ENCODE results near the gene TSPAN4. TPM values are rescaled to one million over a fixed set of nuclear protein-coding genes. Genes with fewer than 3 reads are reported as not detected.
A peak's percentile ranks its signal among the peaks of the same experiment; 100 is the strongest.

Gene TSPAN4
- total RNA-seq, 2 experiments from 2014 or later: 1.6 to 2.0 TPM

- peaks cover 39% of the 10 kb centered on the region for H3K27me3 Mint-ChIP-seq
- Histone ChIP-seq H3K27ac (ENCODE audit: low read depth in 1 of 2, low read length in 2 of 2) (no peak overlapping the region), H3K27me3 (ENCODE audit: control insufficient read depth in 1 of 2, insufficient read depth in 2 of 2, low read length in 2 of 2) (peaks cover 45 to 49% of the 10 kb centered on the region in 2 experiments), H3K4me3 (ENCODE audit: low read length) (peak overlapping the region; percentile 44), H3K9me3 (ENCODE audit: control insufficient read depth in 1 of 2, insufficient read depth in 1 of 2, low read length in 2 of 2) (peaks cover 0 to 34% of the 10 kb centered on the region in 2 experiments), H3K4me1 (ENCODE audit: insufficient read depth, low read length) (peaks cover 60% of the 10 kb centered on the region), H3K36me3 (ENCODE audit: insufficient read depth, low read length) (peaks cover 25% of the 10 kb centered on the region)
- DNase-seq (no peak), ATAC-seq (ENCODE audit: poor library complexity) (peak; percentile 5)
- POLR2A ChIA-PET: interaction anchor here (10.0 kb wide), 1 partner anchor 16 kb away, joined by 71 read pairs; the partner anchor contains the start of genes POLR2L and TSPAN4
- H3K27ac Mint-ChIP-seq: no peak overlapping the region
- CTCF ChIA-PET: no interaction called here
- no peaks in the 10 kb centered on the region for H3K9me3 Mint-ChIP-seq
- TF ChIP-seq CTCF (IDR thresholded peaks at IDR 0.05): no peak
- peaks cover 26% of the 10 kb centered on the region for H3K4me1 Mint-ChIP-seq (ENCODE audit: low read depth)
- peak overlapping the region; percentile 73 for H3K4me3 Mint-ChIP-seq
- intact Hi-C loops (cut with DNase I, micrococcal nuclease): no loop called here
- H3K36me3 Mint-ChIP-seq (ENCODE audit: low read depth): peaks cover 25% of the 10 kb centered on the region
These were observed 15.9 kb upstream of the TSPAN4 start for GRCh38 chr11:826836-827145.

- POLR2A ChIA-PET: interaction anchor here (8.3 to 10.0 kb wide), 2 partner anchors 7 to 15 kb away, joined by 71 to 115 read pairs; partner anchors contain the start of genes PNPLA2, POLR2L and TSPAN4
- H3K27ac Mint-ChIP-seq: no peak overlapping the region
- H3K36me3 Mint-ChIP-seq (ENCODE audit: low read depth): peaks cover 19% of the 10 kb centered on the region
- peaks cover 28% of the 10 kb centered on the region for H3K4me1 Mint-ChIP-seq (ENCODE audit: low read depth)
- peak overlapping the region; percentile 44 for H3K4me3 ChIP-seq (ENCODE audit: low read length)
- H3K9me3 Mint-ChIP-seq: no peaks in the 10 kb centered on the region
- peak overlapping the region; percentile 63 for H3K4me3 Mint-ChIP-seq
- peaks cover 20% of the 10 kb centered on the region for H3K36me3 ChIP-seq (ENCODE audit: insufficient read depth, low read length)
- peaks cover 0 to 39% of the 10 kb centered on the region in 2 experiments for H3K9me3 ChIP-seq (ENCODE audit: control insufficient read depth in 1 of 2, insufficient read depth in 1 of 2, low read length in 2 of 2)
- H3K27ac ChIP-seq (ENCODE audit: low read depth in 1 of 2, low read length in 2 of 2): no peak overlapping the region
- peaks cover 61% of the 10 kb centered on the region for H3K4me1 ChIP-seq (ENCODE audit: insufficient read depth, low read length)
- TF ChIP-seq CTCF (IDR thresholded peaks at IDR 0.05): no peak
- peaks cover 45 to 54% of the 10 kb centered on the region in 2 experiments for H3K27me3 ChIP-seq (ENCODE audit: control insufficient read depth in 1 of 2, insufficient read depth in 2 of 2, low read length in 2 of 2)
- ATAC-seq (ENCODE audit: poor library complexity) (peak; percentile 2), DNase-seq (peak in 1 of 14 experiments; percentile 8)
- CTCF ChIA-PET: no interaction called here
- intact Hi-C loops (cut with DNase I, micrococcal nuclease): no loop called here
- peaks cover 44% of the 10 kb centered on the region for H3K27me3 Mint-ChIP-seq
These were observed 15.3 kb upstream of the TSPAN4 start for GRCh38 chr11:827146-827896.

- Histone ChIP-seq H3K27me3 (ENCODE audit: control insufficient read depth in 1 of 2, insufficient read depth in 2 of 2, low read length in 2 of 2) (peaks cover 45 to 54% of the 10 kb centered on the region in 2 experiments), H3K9me3 (ENCODE audit: control insufficient read depth in 1 of 2, insufficient read depth in 1 of 2, low read length in 2 of 2) (peaks cover 0 to 42% of the 10 kb centered on the region in 2 experiments), H3K27ac (ENCODE audit: low read depth in 1 of 2, low read length in 2 of 2) (no peak within 1 kb of the TSS), H3K36me3 (ENCODE audit: insufficient read depth, low read length) (peaks cover 17% of the 10 kb centered on the region), H3K4me3 (ENCODE audit: low read length) (peak within 1 kb of the TSS; percentile 44), H3K4me1 (ENCODE audit: insufficient read depth, low read length) (peaks cover 61% of the 10 kb centered on the region)
- ATAC-seq (ENCODE audit: poor library complexity) (no peak), DNase-seq (no peak)
- intact Hi-C loops (cut with DNase I, micrococcal nuclease): no loop called here
- no peaks in the 10 kb centered on the region for H3K9me3 Mint-ChIP-seq
- peaks cover 15% of the 10 kb centered on the region for H3K36me3 Mint-ChIP-seq (ENCODE audit: low read depth)
- CTCF ChIA-PET: no interaction called here
- POLR2A ChIA-PET: interaction anchor here (8.3 to 10.0 kb wide), 2 partner anchors 8 to 15 kb away, joined by 71 to 115 read pairs; partner anchors contain the start of genes PNPLA2, POLR2L and TSPAN4
- H3K27ac Mint-ChIP-seq: no peak within 1 kb of the TSS
- H3K4me1 Mint-ChIP-seq (ENCODE audit: low read depth): peaks cover 28% of the 10 kb centered on the region
- H3K27me3 Mint-ChIP-seq: peaks cover 45% of the 10 kb centered on the region
- H3K4me3 Mint-ChIP-seq: peak within 1 kb of the TSS; percentile 73
- no peak for TF ChIP-seq CTCF (IDR thresholded peaks at IDR 0.05)
These were observed 14.8 kb upstream of the TSPAN4 start, which contains the start of gene CRACR2B for GRCh38 chr11:827897-828192. Gene CRACR2B, plus strand, starts transcription at chr11:827919. Its CDS starts 689 bp downstream, at chr11:828608.

Measured in CD4-positive, alpha-beta T cell (primary cell).